MCF 10A (cell line): Measurements from ENCODE around the gene MRGPRX2. TPM values are rescaled to one million over a fixed set of nuclear protein-coding genes. Genes with fewer than 3 reads are reported as not detected.

Source experiments
- BruUV-seq: library from RNA; stranded (reverse); fragments of 400-500 nt; replicated peaks from 2 replicates; lab custom pipeline; 2021; lab: Mats Ljungman, UMichigan
- CTCF ChIA-PET: fragments of 300-600 bp; sonication (Branson Sonifier 250); formaldehyde crosslinking; extraction: SDS; loops from one replicate; lab custom pipeline; 2021; ENCODE audit warnings: antibody characterized with exemption, inconsistent platforms; lab: Yijun Ruan, JAX
- POLR2A ChIA-PET: fragments of 300-600, 350-650 bp; sonication (Branson Sonifier 250); formaldehyde crosslinking; extraction: SDS; loops from one replicate; lab custom pipeline; 2020; ENCODE audit warnings: antibody characterized with exemption, inconsistent platforms; lab: Yijun Ruan, JAX
- DNase-seq: peaks from one replicate; pipeline ENCODE4 v3.0.0-alpha.2; 2018; ENCODE audit not compliant: unreplicated experiment
- H3K27ac Mint-ChIP-seq: one replicate; pipeline ENCODE4 v1.8.0; 2022; ENCODE audit warnings: mild to moderate bottlenecking, low read depth, mixed read lengths; ENCODE audit not compliant: unreplicated experiment
- H3K27me3 Mint-ChIP-seq: one replicate; pipeline ENCODE4 v1.8.0; 2022; ENCODE audit warnings: mixed read lengths; ENCODE audit not compliant: insufficient read depth, unreplicated experiment
- H3K36me3 Mint-ChIP-seq: one replicate; pipeline ENCODE4 v1.8.0; 2022; ENCODE audit warnings: mild to moderate bottlenecking, moderate library complexity, mixed read lengths; ENCODE audit not compliant: insufficient read depth, unreplicated experiment
- H3K4me1 Mint-ChIP-seq: one replicate; pipeline ENCODE4 v1.8.0; 2022; ENCODE audit warnings: mixed read lengths; ENCODE audit not compliant: insufficient read depth, unreplicated experiment
- H3K4me3 Mint-ChIP-seq: one replicate; pipeline ENCODE4 v1.8.0; 2022; ENCODE audit warnings: mild to moderate bottlenecking, moderate library complexity, mixed read lengths; ENCODE audit not compliant: unreplicated experiment
- H3K9me3 Mint-ChIP-seq: one replicate; pipeline ENCODE4 v1.8.0; 2022; ENCODE audit warnings: mixed read lengths; ENCODE audit not compliant: unreplicated experiment
- CTCF ChIP-seq: fragments of 200-600 bp; IDR thresholded peaks from one replicate; pipeline ENCODE4 v1.8.0; 2022; ENCODE audit warnings: antibody characterized with exemption, mild to moderate bottlenecking; ENCODE audit not compliant: unreplicated experiment
- intact Hi-C: fragments of 100-400 bp; cut with micrococcal nuclease; formaldehyde crosslinking; loops from 2 replicates; pipeline ENCODE4 v1.14.1; 2022
- total RNA-seq: library from RNA; stranded (reverse); gene quantifications from 2 replicates; pipeline ENCODE4 v1.2.3, GENCODE V29; 2022

Gene MRGPRX2
- total RNA-seq, 1 experiment from 2014 or later, result not detected

GRCh38 chr11:19084661-19085315 is 24.3 kb upstream of the MRGPRX2 start:
- no TSS peak for BruUV-seq
- intact Hi-C loops, result no loop called here
- H3K9me3 Mint-ChIP-seq, result no peaks in the 10 kb centered on the region
- POLR2A ChIA-PET, result interaction anchor here (0.9 kb wide), 1 partner anchor 32 kb away, joined by 3 read pairs; the partner anchor contains the start of gene ZDHHC13
- no peak overlapping the region for H3K4me3 Mint-ChIP-seq
- CTCF ChIA-PET, result interaction anchor here (0.6 kb wide), 1 partner anchor 240 kb away, joined by 3 read pairs; no protein-coding TSS in a partner anchor
- no peak overlapping the region for H3K27ac Mint-ChIP-seq
- TF ChIP-seq CTCF, result no peak
- H3K4me1 Mint-ChIP-seq, result peaks cover 10% of the 10 kb centered on the region
- peaks cover 33% of the 10 kb centered on the region for H3K27me3 Mint-ChIP-seq
- no peaks in the 10 kb centered on the region for H3K36me3 Mint-ChIP-seq
- no peak for DNase-seq

- BruUV-seq, result no TSS peak
- DNase-seq, result no peak
- ChIA-PET POLR2A (no interaction called here), CTCF (interaction anchor here (0.6 to 1.7 kb wide), 3 partner anchors 12 to 469 kb away, joined by 3 to 7 read pairs (median 3); no protein-coding TSS in a partner anchor)
- intact Hi-C loops, result no loop called here
- Mint-ChIP-seq H3K9me3 (no peaks in the 10 kb centered on the region), H3K27ac (no peak overlapping the region), H3K27me3 (peaks cover 26% of the 10 kb centered on the region), H3K36me3 (no peaks in the 10 kb centered on the region), H3K4me3 (no peak overlapping the region), H3K4me1 (peaks cover 16% of the 10 kb centered on the region)
- no peak for TF ChIP-seq CTCF
Measured at GRCh38 chr11:19083166-19083565, 22.6 kb upstream of the MRGPRX2 start.

- no TSS peak for BruUV-seq
- ChIA-PET CTCF (interaction anchor here (0.6 to 3.4 kb wide), 8 partner anchors 9 to 1067 kb away, joined by 3 to 25 read pairs (median 3); no protein-coding TSS in a partner anchor), POLR2A (interaction anchor here (0.6 to 1.7 kb wide), 3 partner anchors 22 to 516 kb away, joined by 3 to 5 read pairs (median 4); partner anchors contain the start of gene ZDHHC13)
- peak; percentile 60 for DNase-seq
- Mint-ChIP-seq H3K27ac (no peak overlapping the region), H3K4me3 (no peak overlapping the region), H3K27me3 (peaks cover 44% of the 10 kb centered on the region), H3K9me3 (no peaks in the 10 kb centered on the region), H3K36me3 (no peaks in the 10 kb centered on the region), H3K4me1 (peaks cover 21% of the 10 kb centered on the region)
- TF ChIP-seq CTCF, result no peak
- intact Hi-C loops, result no loop called here
Measured at GRCh38 chr11:19080579-19080993, 20.1 kb upstream of the MRGPRX2 start.
